ENCODE measurements around the gene PEX11G.

Gene PEX11G

GRCh38 chr19:7427944-7428343, 60.9 kb downstream of the PEX11G start:
- H3K4me3 ChIP-seq (ENCODE audit: low read depth, low read length), result no peak overlapping the region
- TF ChIP-seq CTCF (IDR thresholded peaks at IDR 0.05; ENCODE audit: borderline replicate concordance, insufficient read depth, low read depth, low read length), result no peak

- no peak overlapping the region for H3K4me3 ChIP-seq (ENCODE audit: low read depth, low read length)
- TF ChIP-seq CTCF (IDR thresholded peaks at IDR 0.05; ENCODE audit: borderline replicate concordance, insufficient read depth, low read depth, low read length), result no peak
Observed at GRCh38 chr19:7426986-7427385, 61.8 kb downstream of the PEX11G start.
